Measurements from ENCODE around the gene ILK.

The ILK gene

GRCh38 chr11:6621711-6622211 is 18.2 kb downstream of the ILK start:
- WGBS, 2 experiments, result 92 to 93% methylated on average over 16 of the region's 16 CpGs

GRCh38 chr11:6622261-6623171 is 18.9 kb downstream of the ILK start:
- H3K36me3 ChIP-seq (ENCODE audit: control insufficient read depth, insufficient read depth, low read length), result peaks cover 9% of the 10 kb centered on the region
- H3K4me1 ChIP-seq (ENCODE audit: control insufficient read depth, insufficient read depth, low read length), result peaks cover 15% of the 10 kb centered on the region
- no peaks in the 10 kb centered on the region for H3K27me3 ChIP-seq (ENCODE audit: control insufficient read depth, insufficient read depth, low read length, poor library complexity, severe bottlenecking)
- H3K27ac ChIP-seq (ENCODE audit: insufficient read depth, low read depth, low read length, poor library complexity, severe bottlenecking), result no peak overlapping the region
- no peak overlapping the region for H3K4me3 ChIP-seq (ENCODE audit: insufficient read depth, low read depth, low read length)
- no peaks in the 10 kb centered on the region for H3K9me3 ChIP-seq (ENCODE audit: control insufficient read depth, low read length)
- 92 to 94% methylated on average over 24 of the region's 24 CpGs for WGBS, 2 experiments

More at GRCh38 chr11:6621711-6622211, 18.2 kb downstream of the ILK start:
- Histone ChIP-seq H3K27ac (ENCODE audit: insufficient read depth, low read depth, low read length, poor library complexity, severe bottlenecking) (no peak overlapping the region), H3K36me3 (ENCODE audit: control insufficient read depth, insufficient read depth, low read length) (peaks cover 5% of the 10 kb centered on the region), H3K9me3 (ENCODE audit: control insufficient read depth, low read length) (no peaks in the 10 kb centered on the region), H3K4me1 (ENCODE audit: control insufficient read depth, insufficient read depth, low read length) (peaks cover 15% of the 10 kb centered on the region), H3K4me3 (ENCODE audit: insufficient read depth, low read depth, low read length) (no peak overlapping the region), H3K27me3 (ENCODE audit: control insufficient read depth, insufficient read depth, low read length, poor library complexity, severe bottlenecking) (no peaks in the 10 kb centered on the region)

- no peak overlapping the region for H3K4me3 ChIP-seq (ENCODE audit: insufficient read depth, low read depth, low read length)
- no peaks in the 10 kb centered on the region for H3K9me3 ChIP-seq (ENCODE audit: control insufficient read depth, low read length)
- H3K27ac ChIP-seq (ENCODE audit: insufficient read depth, low read depth, low read length, poor library complexity, severe bottlenecking), result no peak overlapping the region
- peaks cover 8% of the 10 kb centered on the region for H3K4me1 ChIP-seq (ENCODE audit: control insufficient read depth, insufficient read depth, low read length)
- 93% methylated on average over 31 of the region's 31 CpGs for WGBS, 2 experiments
- no peaks in the 10 kb centered on the region for H3K27me3 ChIP-seq (ENCODE audit: control insufficient read depth, insufficient read depth, low read length, poor library complexity, severe bottlenecking)
- H3K36me3 ChIP-seq (ENCODE audit: control insufficient read depth, insufficient read depth, low read length), result peaks cover 11% of the 10 kb centered on the region
Measured at GRCh38 chr11:6623391-6624363, 20.1 kb downstream of the ILK start.

GRCh38 chr11:6625156-6625831 is 21.7 kb downstream of the ILK start:
- H3K36me3 ChIP-seq (ENCODE audit: control insufficient read depth, insufficient read depth, low read length), result peaks cover 11% of the 10 kb centered on the region
- H3K4me1 ChIP-seq (ENCODE audit: control insufficient read depth, insufficient read depth, low read length), result peaks cover 7% of the 10 kb centered on the region
- H3K9me3 ChIP-seq (ENCODE audit: control insufficient read depth, low read length), result no peaks in the 10 kb centered on the region
- no peak overlapping the region for H3K4me3 ChIP-seq (ENCODE audit: insufficient read depth, low read depth, low read length)
- WGBS, 2 experiments, result 92 to 94% methylated on average over 12 of the region's 12 CpGs
- no peak overlapping the region for H3K27ac ChIP-seq (ENCODE audit: insufficient read depth, low read depth, low read length, poor library complexity, severe bottlenecking)
- peaks cover 13% of the 10 kb centered on the region for H3K27me3 ChIP-seq (ENCODE audit: control insufficient read depth, insufficient read depth, low read length, poor library complexity, severe bottlenecking)

- peaks cover 2% of the 10 kb centered on the region for H3K4me1 ChIP-seq (ENCODE audit: control insufficient read depth, insufficient read depth, low read length)
- WGBS, 2 experiments, result 95% methylated on average over 17 of the region's 17 CpGs
- H3K9me3 ChIP-seq (ENCODE audit: control insufficient read depth, low read length), result no peaks in the 10 kb centered on the region
- H3K27me3 ChIP-seq (ENCODE audit: control insufficient read depth, insufficient read depth, low read length, poor library complexity, severe bottlenecking), result peaks cover 19% of the 10 kb centered on the region
- peaks cover 11% of the 10 kb centered on the region for H3K36me3 ChIP-seq (ENCODE audit: control insufficient read depth, insufficient read depth, low read length)
- no peak overlapping the region for H3K4me3 ChIP-seq (ENCODE audit: insufficient read depth, low read depth, low read length)
- no peak overlapping the region for H3K27ac ChIP-seq (ENCODE audit: insufficient read depth, low read depth, low read length, poor library complexity, severe bottlenecking)
Measured at GRCh38 chr11:6625832-6626420, 22.4 kb downstream of the ILK start.

- Histone ChIP-seq H3K36me3 (ENCODE audit: control insufficient read depth, insufficient read depth, low read length) (peaks cover 14% of the 10 kb centered on the region), H3K4me1 (ENCODE audit: control insufficient read depth, insufficient read depth, low read length) (no peaks in the 10 kb centered on the region)
- 90 to 91% methylated on average over 19 of the region's 19 CpGs for WGBS, 2 experiments
Measured at GRCh38 chr11:6626971-6627761, 23.6 kb downstream of the ILK start.

GRCh38 chr11:6627762-6628241 is 24.2 kb downstream of the ILK start:
- no peaks in the 10 kb centered on the region for H3K4me1 ChIP-seq (ENCODE audit: control insufficient read depth, insufficient read depth, low read length)
- H3K27me3 ChIP-seq (ENCODE audit: control insufficient read depth, insufficient read depth, low read length, poor library complexity, severe bottlenecking), result peaks cover 26% of the 10 kb centered on the region
- WGBS, 2 experiments, result 90 to 100% methylated on average over 2 of the region's 2 CpGs
- H3K4me3 ChIP-seq (ENCODE audit: insufficient read depth, low read depth, low read length), result no peak overlapping the region
- no peak overlapping the region for H3K27ac ChIP-seq (ENCODE audit: insufficient read depth, low read depth, low read length, poor library complexity, severe bottlenecking)
- H3K36me3 ChIP-seq (ENCODE audit: control insufficient read depth, insufficient read depth, low read length), result peaks cover 14% of the 10 kb centered on the region
- no peaks in the 10 kb centered on the region for H3K9me3 ChIP-seq (ENCODE audit: control insufficient read depth, low read length)

More at GRCh38 chr11:6626971-6627761, 23.6 kb downstream of the ILK start:
- Histone ChIP-seq H3K9me3 (ENCODE audit: control insufficient read depth, low read length) (no peaks in the 10 kb centered on the region), H3K27me3 (ENCODE audit: control insufficient read depth, insufficient read depth, low read length, poor library complexity, severe bottlenecking) (peaks cover 26% of the 10 kb centered on the region), H3K27ac (ENCODE audit: insufficient read depth, low read depth, low read length, poor library complexity, severe bottlenecking) (no peak overlapping the region), H3K4me3 (ENCODE audit: insufficient read depth, low read depth, low read length) (no peak overlapping the region)

- H3K36me3 ChIP-seq (ENCODE audit: control insufficient read depth, insufficient read depth, low read length), result peaks cover 14% of the 10 kb centered on the region
- H3K27me3 ChIP-seq (ENCODE audit: control insufficient read depth, insufficient read depth, low read length, poor library complexity, severe bottlenecking), result peaks cover 26% of the 10 kb centered on the region
- 92 to 96% methylated on average over 4 of the region's 4 CpGs for WGBS, 2 experiments
- no peak overlapping the region for H3K27ac ChIP-seq (ENCODE audit: insufficient read depth, low read depth, low read length, poor library complexity, severe bottlenecking)
- H3K4me3 ChIP-seq (ENCODE audit: insufficient read depth, low read depth, low read length), result no peak overlapping the region
- no peaks in the 10 kb centered on the region for H3K4me1 ChIP-seq (ENCODE audit: control insufficient read depth, insufficient read depth, low read length)
- no peaks in the 10 kb centered on the region for H3K9me3 ChIP-seq (ENCODE audit: control insufficient read depth, low read length)
Measured at GRCh38 chr11:6628526-6628925, 25.0 kb downstream of the ILK start.

- Histone ChIP-seq H3K4me1 (ENCODE audit: control insufficient read depth, insufficient read depth, low read length) (no peaks in the 10 kb centered on the region), H3K4me3 (ENCODE audit: insufficient read depth, low read depth, low read length) (peak overlapping the region; percentile 38), H3K27me3 (ENCODE audit: control insufficient read depth, insufficient read depth, low read length, poor library complexity, severe bottlenecking) (peaks cover 26% of the 10 kb centered on the region), H3K27ac (ENCODE audit: insufficient read depth, low read depth, low read length, poor library complexity, severe bottlenecking) (no peak overlapping the region), H3K9me3 (ENCODE audit: control insufficient read depth, low read length) (no peaks in the 10 kb centered on the region), H3K36me3 (ENCODE audit: control insufficient read depth, insufficient read depth, low read length) (peaks cover 14% of the 10 kb centered on the region)
- WGBS, 2 experiments, result 94 to 96% methylated on average over 24 of the region's 24 CpGs
Measured at GRCh38 chr11:6629573-6629891, 26.0 kb downstream of the ILK start.

Data from ectodermal cell (in vitro differentiated cells).